H1 (cell line): Measurements from ENCODE around the gene ZDHHC17. TPM values are rescaled to one million over a fixed set of nuclear protein-coding genes. Genes with fewer than 3 reads are reported as not detected.

Experiments
- ASH2L ChIP-seq: fragments of 200-600, 300-600 bp; sonication (generic); IDR thresholded peaks from one replicate; pipeline ENCODE4 v1.7.1; 2017; ENCODE audit warnings: low read length
- BACH1 ChIP-seq: IDR thresholded peaks from 2 replicates; pipeline ENCODE4 v1.6.1; 2012; ENCODE audit warnings: low read length, improper control_type of control experiment
- CBX5 ChIP-seq: fragments of 300-800, 300-1000 bp; sonication (generic); IDR thresholded peaks from 2 replicates; pipeline ENCODE4 v1.7.1; 2016; ENCODE audit warnings: antibody characterized with exemption, low read length, low read depth
- CEBPB ChIP-seq: IDR thresholded peaks from 2 replicates; pipeline ENCODE4 v1.6.1; 2012; ENCODE audit warnings: low read depth, low read length
- CHD1 ChIP-seq: IDR thresholded peaks from 2 replicates; pipeline ENCODE4 v1.6.1; 2012; ENCODE audit warnings: low read depth, low read length, improper control_type of control experiment
- CHD2 ChIP-seq: IDR thresholded peaks from 2 replicates; pipeline ENCODE4 v1.6.1; 2012; ENCODE audit warnings: low read length, improper control_type of control experiment
- E2F6 ChIP-seq: IDR thresholded peaks from 2 replicates; pipeline ENCODE4 v1.6.1; 2012; ENCODE audit warnings: inconsistent platforms
- EGR1 ChIP-seq: IDR thresholded peaks from 2 replicates; pipeline ENCODE4 v1.6.1; 2011; ENCODE audit warnings: low read depth, low read length, borderline replicate concordance
- GABPA ChIP-seq: IDR thresholded peaks from 2 replicates; pipeline ENCODE4 v1.6.1; 2011; ENCODE audit warnings: mild to moderate bottlenecking, low read length, moderate library complexity, borderline replicate concordance; ENCODE audit not compliant: insufficient read depth
- GTF2F1 ChIP-seq: IDR thresholded peaks from 2 replicates; pipeline ENCODE4 v1.6.1; 2012; ENCODE audit warnings: low read depth, low read length, improper control_type of control experiment, borderline replicate concordance
- KDM4A ChIP-seq: IDR thresholded peaks from one replicate; pipeline ENCODE4 v1.7.1; 2012; ENCODE audit warnings: low read depth, mild to moderate bottlenecking, moderate library complexity, low read length, inconsistent platforms; ENCODE audit not compliant: severe bottlenecking
- KDM5A ChIP-seq: fragments of 200-600 bp; IDR thresholded peaks from 2 replicates; pipeline ENCODE4 v1.7.1; 2012; ENCODE audit warnings: mild to moderate bottlenecking, low read length, inconsistent platforms, mixed read lengths
- NANOG ChIP-seq: IDR thresholded peaks from 2 replicates; pipeline ENCODE4 v1.6.1; 2011; ENCODE audit warnings: low read length, low read depth, mild to moderate bottlenecking, inconsistent platforms; ENCODE audit not compliant: insufficient read depth, poor library complexity, severe bottlenecking
- POLR2A ChIP-seq, 2 experiments: IDR thresholded peaks; 1 replicate in 1 of 2; 2 replicates in 1 of 2; pipeline ENCODE4 v1.6.1; 2011; ENCODE audit warnings: low read depth in 2 of 2, low read length in 2 of 2, mild to moderate bottlenecking in 2 of 2; ENCODE audit errors: control extremely low read depth in 1 of 2
- RAD21 ChIP-seq, 2 experiments: IDR thresholded peaks in 1 of 2; conservative IDR thresholded peaks in 1 of 2; 2 replicates each; pipeline ENCODE4 v1.6.1; 2011; ENCODE audit warnings: low read depth in 2 of 2, low read length in 2 of 2, improper control_type of control experiment in 1 of 2, inconsistent platforms in 1 of 2, mild to moderate bottlenecking in 1 of 2, moderate library complexity in 1 of 2
- RBBP5 ChIP-seq: IDR thresholded peaks from 2 replicates; pipeline ENCODE4 v1.7.1; 2012; ENCODE audit warnings: low read depth, mild to moderate bottlenecking, inconsistent platforms, low read length, moderate library complexity, borderline replicate concordance
- SIX5 ChIP-seq: IDR thresholded peaks from 2 replicates; pipeline ENCODE4 v1.6.1; 2011; ENCODE audit warnings: mild to moderate bottlenecking, low read depth, low read length
- SP1 ChIP-seq: IDR thresholded peaks from 2 replicates; pipeline ENCODE4 v1.6.1; 2011; ENCODE audit warnings: low read depth, low read length
- TAF7 ChIP-seq: optimal IDR thresholded peaks from 2 replicates; pipeline ENCODE3; 2011; ENCODE audit warnings: low read depth, mild to moderate bottlenecking, inconsistent platforms, low read length, moderate library complexity, borderline replicate concordance
- TCF12 ChIP-seq: IDR thresholded peaks from 2 replicates; pipeline ENCODE4 v1.6.1; 2011; ENCODE audit warnings: low read depth, mild to moderate bottlenecking, low read length
- TEAD4 ChIP-seq: IDR thresholded peaks from 2 replicates; pipeline ENCODE4 v1.6.1; 2012; ENCODE audit warnings: low read depth, low read length, inconsistent platforms, mixed read lengths
- USF2 ChIP-seq: IDR thresholded peaks from 2 replicates; pipeline ENCODE4 v1.6.1; 2011; ENCODE audit warnings: low read length, improper control_type of control experiment
- YY1 ChIP-seq: IDR thresholded peaks from 2 replicates; pipeline ENCODE4 v1.6.1; 2011; ENCODE audit warnings: low read depth, mild to moderate bottlenecking, low read length
- polyA plus RNA-seq, 7 experiments: library from polyadenylated mRNA; depleted of rRNA in 3 of 7; stranded (reverse) in 5 of 7; unstranded in 2 of 7; fragments of >200 nt in 5 of 7; fragments of 200-250 nt in 2 of 7; gene quantifications; 1 replicate in 5 of 7; 2 replicates in 1 of 7; 4 replicates in 1 of 7; pipeline versions ENCODE4 v1.2.1 to v1.2.3, GENCODE V29; 2011 to 2013; ENCODE audit warnings: missing spikeins in 2 of 7, mixed read lengths in 2 of 7
- total RNA-seq: library from RNA; stranded (reverse); fragmentation: NEBNext Ultra II Directional; extraction: Animal tissue kit (Norgen Biotek cat#: 25700); gene quantifications from 2 replicates; pipeline ENCODE4 v1.2.1, GENCODE V29; 2021

Gene ZDHHC17
- total and polyA plus RNA-seq, 2 of the 8 experiments (the other 6 are each of a cell fraction or from before 2014, with no cell fraction given), result 27.6 to 28.9 TPM

DNA sequence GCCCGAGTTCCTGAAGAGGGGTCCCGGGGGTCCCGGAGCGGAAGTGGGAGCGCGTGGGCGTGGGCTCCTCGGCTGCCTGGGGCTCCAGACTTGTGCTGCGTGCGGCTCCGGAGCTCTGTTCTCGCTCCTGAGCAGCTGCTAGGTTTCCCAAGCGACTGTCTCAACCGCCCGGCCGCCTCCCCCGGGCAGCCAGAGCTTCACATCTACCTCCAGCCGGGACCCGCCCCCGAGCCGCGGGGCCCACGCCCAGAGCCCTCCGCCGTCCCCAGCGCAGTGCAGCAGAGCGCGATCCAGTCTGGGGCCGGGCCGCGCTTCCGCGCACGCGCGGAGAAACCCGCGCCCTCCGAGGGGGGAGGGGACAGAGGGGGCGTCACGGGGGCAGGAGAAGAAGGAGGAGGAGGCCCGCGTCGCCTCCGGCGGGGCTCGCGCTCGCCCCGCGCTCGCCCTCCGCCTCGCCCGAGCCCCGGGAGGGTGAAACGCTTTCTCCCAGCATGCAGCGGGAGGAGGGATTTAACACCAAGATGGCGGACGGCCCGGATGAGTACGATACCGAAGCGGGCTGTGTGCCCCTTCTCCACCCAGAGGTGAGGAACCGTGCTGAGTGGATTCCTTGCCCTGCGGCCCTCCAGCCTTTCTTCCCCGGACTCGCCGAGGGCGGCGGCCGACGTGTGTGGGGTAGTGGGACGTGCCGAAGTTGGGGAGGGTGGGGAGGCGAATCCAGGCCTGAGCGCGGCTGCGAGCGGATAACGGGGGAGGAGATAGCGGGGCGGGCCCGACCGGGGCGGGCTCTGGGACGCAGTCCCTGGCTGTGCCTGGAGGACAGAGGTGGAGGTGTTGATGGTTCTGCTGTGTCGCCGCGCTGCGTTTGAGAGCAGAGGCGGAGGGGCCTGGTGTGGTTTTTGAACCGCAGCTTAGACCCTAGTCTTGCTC is at the start of gene ZDHHC17 (continued):
- TF ChIP-seq E2F6, result 0 out of 2 replicates have a peak, but pooled peaks have one; percentile 12
- no peak for TF ChIP-seq CHD2
- no peak for TF ChIP-seq CBX5
- no peak for TF ChIP-seq USF2
- peak; percentile 54 for TF ChIP-seq TAF7
- TF ChIP-seq KDM4A, result peak; percentile 57
- peak; percentile 97 for TF ChIP-seq YY1
- peak; percentile 41; the same call in 1 of the 2 replicates for TF ChIP-seq CHD1
- TF ChIP-seq TEAD4, result no peak
- peak; percentile 48 to 94 for TF ChIP-seq POLR2A (IDR thresholded peaks at IDR 0.05; ENCODE audit: control extremely low read depth in 1 of 2, low read depth in 2 of 2, low read length in 2 of 2)
- TF ChIP-seq GABPA, result no peak
- TF ChIP-seq NANOG, result no peak
- TF ChIP-seq RAD21 (IDR thresholded peaks at IDR 0.05 in 1 of 2, conservative IDR thresholded peaks at IDR 0.05 in 1 of 2; ENCODE audit: low read depth in 2 of 2, low read length in 2 of 2), result peak in 1 of 2 experiments; percentile 1; a peak in 1 of 4 replicates
- TF ChIP-seq CEBPB, result no peak
- peak; percentile 48; the same call in 1 of the 2 replicates for TF ChIP-seq GTF2F1
- TF ChIP-seq ASH2L, result peak; percentile 99
- TF ChIP-seq KDM5A, result peak; percentile 58
- no peak for TF ChIP-seq SIX5
- TF ChIP-seq TCF12, result no peak
- peak; percentile 48; the same call in 1 of the 2 replicates for TF ChIP-seq EGR1
- TF ChIP-seq SP1, result 0 out of 2 replicates have a peak, but pooled peaks have one; percentile 11
- no peak for TF ChIP-seq BACH1
- TF ChIP-seq RBBP5, result peak; percentile 94
